Esophagus muscularis mucosa (tissue), 4 donors: ENCODE measurements around the gene RPL22. TPM values are rescaled to one million over a fixed set of nuclear protein-coding genes. Genes with fewer than 3 reads are reported as not detected.
A peak's percentile ranks its signal among the peaks of the same experiment; 100 is the strongest.

Source experiments
- DNase-seq: peaks from one replicate; pipeline ENCODE4 v3.0.0-alpha.2; 2017; ENCODE audit errors: extremely low spot score
- H3K27ac ChIP-seq, 4 donors: fragments of 200-600 bp; sonication (generic); replicated peaks in 1 of 4; 1 replicate in 3 of 4; 2 replicates in 1 of 4; pipeline ENCODE4 v1.5.1; 2016 to 2019; ENCODE audit warnings: mild to moderate bottlenecking in 1 of 4
- H3K27me3 ChIP-seq, 4 donors: fragments of 200-600 bp; sonication (generic); one replicate each; pipeline versions ENCODE4 v1.5.1 to v1.6.0; 2016 to 2019
- H3K36me3 ChIP-seq, 4 donors: fragments of 200-600 bp; sonication (generic); one replicate each; pipeline ENCODE4 v1.5.1; 2016 to 2019
- H3K4me1 ChIP-seq, 4 donors: fragments of 200-600 bp; sonication (generic); one replicate each; pipeline ENCODE4 v1.5.1; 2016 to 2019
- H3K4me3 ChIP-seq, 4 donors: fragments of 200-600 bp; sonication (generic); 1 replicate in 2 of 4; 2 replicates in 2 of 4; pipeline ENCODE4 v1.5.1; 2016 to 2019; ENCODE audit warnings: mild to moderate bottlenecking in 4 of 4, moderate library complexity in 1 of 4
- H3K9me3 ChIP-seq, 4 donors: fragments of 200-600 bp; sonication (generic); 1 replicate in 3 of 4; 2 replicates in 1 of 4; pipeline ENCODE4 v1.5.1; 2016 to 2019
- EP300 ChIP-seq: sonication (generic); formaldehyde crosslinking; IDR thresholded peaks from one replicate; pipeline ENCODE4 v1.6.1; 2017; ENCODE audit warnings: antibody characterized with exemption
- POLR2A ChIP-seq: fragments of 450-650 bp; IDR thresholded peaks from one replicate; pipeline ENCODE4 v1.6.1; 2017; ENCODE audit warnings: antibody characterized with exemption, moderate library complexity, mild to moderate bottlenecking, low read depth
- POLR2AphosphoS5 ChIP-seq, 2 donors: sonication (generic); formaldehyde crosslinking; IDR thresholded peaks; one replicate each; pipeline ENCODE4 v1.6.1; 2017; ENCODE audit warnings: antibody characterized with exemption in 2 of 2
- WGBS: methylation state at CpG from one replicate; pipeline ENCODE4 v1.1.5; 2018; 5-methylcytosine and 5-hydroxymethylcytosine counted together
- intact Hi-C: fragments of 100-400 bp; cut with DNase I; formaldehyde crosslinking; loops from one replicate; pipeline ENCODE4 v1.15.1; 2023
- total RNA-seq, 4 donors: library from RNA; depleted of rRNA; stranded (reverse); fragments of >200 nt; gene quantifications; one replicate each; pipeline versions ENCODE4 v1.1.0 to v1.2.1, GENCODE V29; 2016
- TF ChIP-seq, protein P1 (sequence below), 3 experiments: fragments of 200-600 bp in 2 of 3; fragments of 450-650 bp in 1 of 3; sonication (generic) in 2 of 3; IDR thresholded peaks; one replicate each; pipeline ENCODE4 v1.5.1; 2017 to 2019; ENCODE audit warnings: antibody characterized with exemption in 3 of 3, mild to moderate bottlenecking in 2 of 3, moderate library complexity in 1 of 3

RPL22 gene
- total RNA-seq, 4 donors from 2014 or later: 150 to 225 (median 218) TPM

DNA sequence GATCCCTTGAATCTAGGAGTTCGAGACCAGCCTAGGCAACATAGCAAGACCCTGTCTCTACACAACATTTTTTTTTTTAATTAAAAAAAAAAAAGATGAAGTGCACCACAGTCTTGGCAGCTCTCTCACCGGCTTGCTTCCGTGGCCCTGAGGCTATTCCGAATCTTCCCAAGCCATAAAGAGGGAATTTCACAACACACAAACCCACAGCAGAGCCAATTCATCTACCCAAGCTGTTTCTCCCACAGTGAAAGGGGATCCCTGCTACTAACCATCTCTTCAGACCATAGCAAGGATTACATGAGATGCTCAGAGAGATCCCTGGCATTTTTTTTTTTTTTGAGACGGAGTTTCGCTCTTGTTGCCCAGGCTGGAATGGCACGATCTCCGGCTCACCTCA is 10.9 kb downstream of the RPL22 start:
- TF ChIP-seq POLR2AphosphoS5 (IDR thresholded peaks at IDR 0.05) (no peak), EP300 (no peak), POLR2A (no peak)
- TF ChIP-seq, protein P1, sequence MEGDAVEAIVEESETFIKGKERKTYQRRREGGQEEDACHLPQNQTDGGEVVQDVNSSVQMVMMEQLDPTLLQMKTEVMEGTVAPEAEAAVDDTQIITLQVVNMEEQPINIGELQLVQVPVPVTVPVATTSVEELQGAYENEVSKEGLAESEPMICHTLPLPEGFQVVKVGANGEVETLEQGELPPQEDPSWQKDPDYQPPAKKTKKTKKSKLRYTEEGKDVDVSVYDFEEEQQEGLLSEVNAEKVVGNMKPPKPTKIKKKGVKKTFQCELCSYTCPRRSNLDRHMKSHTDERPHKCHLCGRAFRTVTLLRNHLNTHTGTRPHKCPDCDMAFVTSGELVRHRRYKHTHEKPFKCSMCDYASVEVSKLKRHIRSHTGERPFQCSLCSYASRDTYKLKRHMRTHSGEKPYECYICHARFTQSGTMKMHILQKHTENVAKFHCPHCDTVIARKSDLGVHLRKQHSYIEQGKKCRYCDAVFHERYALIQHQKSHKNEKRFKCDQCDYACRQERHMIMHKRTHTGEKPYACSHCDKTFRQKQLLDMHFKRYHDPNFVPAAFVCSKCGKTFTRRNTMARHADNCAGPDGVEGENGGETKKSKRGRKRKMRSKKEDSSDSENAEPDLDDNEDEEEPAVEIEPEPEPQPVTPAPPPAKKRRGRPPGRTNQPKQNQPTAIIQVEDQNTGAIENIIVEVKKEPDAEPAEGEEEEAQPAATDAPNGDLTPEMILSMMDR (IDR thresholded peaks at IDR 0.05): no peak
- WGBS: 94% methylated on average over 8 of the region's 8 CpGs
- Histone ChIP-seq H3K27me3 (no peaks in the 10 kb centered on the region), H3K36me3 (peaks cover 55 to 89% (median 75%) of the 10 kb centered on the region in 4 donors), H3K4me1 (peaks cover 0 to 17% (median 13%) of the 10 kb centered on the region in 4 donors), H3K4me3 (no peak overlapping the region), H3K27ac (no peak overlapping the region), H3K9me3 (no peaks in the 10 kb centered on the region)
- DNase-seq: no peak
- intact Hi-C loops: no loop called here

DNA sequence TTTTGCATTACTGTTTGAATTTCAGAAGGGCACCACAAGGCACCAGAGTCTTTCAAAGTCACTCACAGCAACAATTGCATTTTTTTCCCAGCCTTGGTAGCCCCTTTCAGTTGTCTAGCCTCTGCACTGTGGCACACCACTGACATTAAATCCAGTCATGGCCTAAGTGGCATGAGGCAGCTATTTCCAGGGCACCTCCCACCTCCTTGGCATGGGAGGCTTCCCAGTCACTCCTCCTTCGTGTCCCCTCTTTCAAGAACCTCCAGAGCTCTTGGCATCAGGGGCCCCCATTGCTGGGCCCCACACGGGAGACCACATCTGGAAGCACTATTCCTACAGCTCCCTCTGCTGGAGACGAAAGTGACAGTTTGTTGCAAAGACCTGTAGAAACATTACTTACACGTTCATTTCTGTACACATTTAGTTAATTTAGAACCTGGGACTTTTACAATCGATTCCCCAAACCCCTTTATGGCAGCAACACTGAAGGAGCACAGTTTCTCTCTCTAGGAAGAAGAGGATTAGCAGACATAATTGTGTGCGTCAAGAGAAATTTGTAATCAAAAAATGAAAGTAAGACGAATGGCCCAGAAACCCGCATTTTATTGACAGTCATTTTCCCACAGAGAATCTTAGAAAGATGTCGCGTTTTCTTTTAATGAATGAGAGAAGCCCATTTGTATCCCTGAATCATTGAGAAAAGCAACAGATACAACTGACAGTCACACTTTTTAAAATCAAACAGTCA is 13.6 kb downstream of the RPL22 start:
- TF ChIP-seq, protein P1 (IDR thresholded peaks at IDR 0.05): peak in 2 of 3 experiments; percentile 33 to 52
- TF ChIP-seq EP300: no peak
- 68% methylated on average over 10 of the region's 10 CpGs for WGBS
- Histone ChIP-seq H3K27ac (peak overlapping the region in 1 of 4 donors; percentile 48), H3K9me3 (no peaks in the 10 kb centered on the region), H3K4me3 (no peak overlapping the region), H3K27me3 (peaks cover 0 to 2% (median 0%) of the 10 kb centered on the region in 4 donors), H3K36me3 (peaks cover 31 to 64% (median 51%) of the 10 kb centered on the region in 4 donors), H3K4me1 (peaks cover 4 to 29% (median 23%) of the 10 kb centered on the region in 4 donors)
- intact Hi-C loops: no loop called here
- DNase-seq: no peak

DNA sequence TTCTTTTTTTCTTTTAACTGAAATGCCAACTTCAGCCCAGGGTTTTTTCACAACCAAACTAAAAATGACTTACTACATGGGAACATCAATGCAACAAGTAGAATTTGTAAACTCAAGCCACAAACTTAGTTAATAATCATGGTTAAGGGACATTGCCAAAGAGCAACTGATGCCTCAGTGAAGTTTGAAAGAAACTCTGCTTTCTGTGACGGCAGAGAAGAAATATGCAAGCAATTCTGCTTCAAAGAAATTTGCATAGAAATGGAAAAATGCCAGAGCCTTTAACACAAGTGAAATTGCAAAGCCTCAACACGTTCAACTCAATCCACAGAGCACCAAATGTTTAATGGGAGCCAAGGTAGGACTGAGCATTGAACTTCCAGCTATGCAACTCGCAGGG is 14.2 kb downstream of the RPL22 start:
- H3K4me1 ChIP-seq: peaks cover 7 to 35% (median 30%) of the 10 kb centered on the region in 4 donors
- DNase-seq: no peak
- peaks cover 0 to 9% (median 0%) of the 10 kb centered on the region in 4 donors for H3K27me3 ChIP-seq
- H3K9me3 ChIP-seq: no peaks in the 10 kb centered on the region
- peaks cover 24 to 57% (median 44%) of the 10 kb centered on the region in 4 donors for H3K36me3 ChIP-seq
- peak overlapping the region in 1 of 4 donors; percentile 48 for H3K27ac ChIP-seq
- H3K4me3 ChIP-seq: no peak overlapping the region
- TF ChIP-seq EP300 (no peak), POLR2AphosphoS5 (IDR thresholded peaks at IDR 0.05) (no peak), POLR2A (no peak)
- TF ChIP-seq, protein P1 (IDR thresholded peaks at IDR 0.05): no peak
- WGBS: 48% methylated on average over 3 of the region's 3 CpGs
- intact Hi-C loops: no loop called here

DNA sequence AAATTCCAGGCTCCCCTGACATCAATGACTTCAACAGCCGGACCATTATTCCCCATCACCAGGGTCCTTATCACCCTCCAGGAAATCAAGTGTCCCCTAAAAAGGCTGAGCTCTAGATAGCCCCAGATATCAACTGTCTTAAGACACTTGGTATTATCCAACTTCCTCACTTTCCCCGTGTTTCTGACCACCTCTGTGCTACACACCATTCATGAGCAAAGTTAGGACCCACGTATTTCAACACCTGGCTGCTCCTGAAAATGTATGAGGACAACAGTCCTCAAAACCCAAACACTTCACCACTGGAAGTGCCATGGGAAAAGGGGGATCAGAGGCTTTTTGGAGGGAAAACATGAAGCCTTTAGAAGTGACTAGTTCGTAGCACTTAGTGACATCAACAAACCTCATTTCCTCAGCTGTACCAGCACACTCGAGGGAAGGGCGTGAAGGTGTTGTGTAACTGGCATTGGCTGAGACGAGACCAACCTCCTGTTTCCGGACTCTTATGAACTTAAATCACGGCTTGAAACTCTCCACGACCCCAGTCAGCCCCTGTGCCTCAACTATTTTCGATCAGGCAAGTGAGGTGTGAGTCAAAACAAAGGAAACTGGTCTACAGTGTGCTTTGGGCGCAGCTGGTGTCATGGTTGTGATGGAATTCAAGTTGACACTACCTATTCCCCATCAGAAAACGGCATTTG is 15.2 kb downstream of the RPL22 start:
- Histone ChIP-seq H3K36me3 (peaks cover 15 to 48% (median 36%) of the 10 kb centered on the region in 4 donors), H3K9me3 (no peaks in the 10 kb centered on the region), H3K4me3 (no peak overlapping the region), H3K4me1 (peaks cover 8 to 43% (median 36%) of the 10 kb centered on the region in 4 donors), H3K27me3 (peaks cover 0 to 16% (median under 1%) of the 10 kb centered on the region in 4 donors), H3K27ac (no peak overlapping the region)
- intact Hi-C loops: no loop called here
- TF ChIP-seq EP300 (no peak), POLR2AphosphoS5 (IDR thresholded peaks at IDR 0.05) (no peak), POLR2A (no peak)
- TF ChIP-seq, protein P1 (IDR thresholded peaks at IDR 0.05): no peak
- WGBS: 76% methylated on average over 13 of the region's 13 CpGs
- no peak for DNase-seq
